Left forelimb (tissue), 1 donor: Measurements from ENCODE around the gene NRARP.
"Not testable (repeated sequence)": the region's sequence is repeated elsewhere in the genome, so short reads cannot be mapped to it uniquely, and the experiment has no call there.

ENCODE experiments used
- DNase-seq: peaks from one replicate; pipeline ENCODE4 v3.0.0-alpha.2; 2018; ENCODE audit warnings: low spot score

Gene NRARP

DNA sequence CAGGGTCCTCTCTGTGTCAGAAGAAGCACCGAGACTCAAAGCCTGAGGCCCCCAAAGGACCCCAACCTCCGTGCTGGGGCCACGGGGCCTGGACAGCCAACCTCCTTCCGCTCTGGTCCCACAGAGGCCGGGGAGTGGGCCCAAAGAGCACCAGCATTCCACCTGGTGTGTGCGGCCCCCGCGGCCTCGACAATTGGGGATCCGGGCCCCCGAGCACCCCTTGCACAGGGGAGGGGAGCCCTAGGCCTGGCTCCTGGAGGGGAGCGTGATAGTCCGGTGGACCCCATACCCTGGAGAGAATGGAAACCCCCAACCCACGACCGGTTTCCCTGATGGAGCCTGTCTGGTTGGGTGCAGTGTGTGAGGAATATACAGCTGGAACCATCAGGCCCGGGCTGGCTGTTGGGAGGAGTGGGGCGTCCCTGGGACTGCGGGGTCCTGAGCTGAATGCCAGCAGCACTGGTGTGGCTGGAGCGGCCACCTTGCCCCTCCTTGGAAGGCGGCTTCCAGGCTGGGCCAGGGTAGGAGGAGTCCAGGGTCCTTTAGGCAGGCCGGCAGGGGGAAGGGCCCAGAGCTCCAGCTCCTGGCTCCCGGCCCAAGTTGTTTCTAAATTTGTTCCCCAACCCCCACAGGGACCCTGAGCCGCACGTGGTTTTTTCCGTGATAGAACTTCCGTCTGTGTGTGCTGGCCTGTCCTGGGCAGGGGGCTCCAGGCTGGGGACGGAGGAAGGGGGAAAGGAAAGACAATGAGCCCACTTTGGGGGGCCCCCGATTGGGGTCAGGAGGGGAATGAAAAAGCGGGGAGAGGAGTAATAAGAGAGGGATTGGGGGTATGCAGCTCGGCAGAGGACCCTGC lies 25.4 kb downstream of the NRARP start:
- peak; percentile 85 for DNase-seq

DNA sequence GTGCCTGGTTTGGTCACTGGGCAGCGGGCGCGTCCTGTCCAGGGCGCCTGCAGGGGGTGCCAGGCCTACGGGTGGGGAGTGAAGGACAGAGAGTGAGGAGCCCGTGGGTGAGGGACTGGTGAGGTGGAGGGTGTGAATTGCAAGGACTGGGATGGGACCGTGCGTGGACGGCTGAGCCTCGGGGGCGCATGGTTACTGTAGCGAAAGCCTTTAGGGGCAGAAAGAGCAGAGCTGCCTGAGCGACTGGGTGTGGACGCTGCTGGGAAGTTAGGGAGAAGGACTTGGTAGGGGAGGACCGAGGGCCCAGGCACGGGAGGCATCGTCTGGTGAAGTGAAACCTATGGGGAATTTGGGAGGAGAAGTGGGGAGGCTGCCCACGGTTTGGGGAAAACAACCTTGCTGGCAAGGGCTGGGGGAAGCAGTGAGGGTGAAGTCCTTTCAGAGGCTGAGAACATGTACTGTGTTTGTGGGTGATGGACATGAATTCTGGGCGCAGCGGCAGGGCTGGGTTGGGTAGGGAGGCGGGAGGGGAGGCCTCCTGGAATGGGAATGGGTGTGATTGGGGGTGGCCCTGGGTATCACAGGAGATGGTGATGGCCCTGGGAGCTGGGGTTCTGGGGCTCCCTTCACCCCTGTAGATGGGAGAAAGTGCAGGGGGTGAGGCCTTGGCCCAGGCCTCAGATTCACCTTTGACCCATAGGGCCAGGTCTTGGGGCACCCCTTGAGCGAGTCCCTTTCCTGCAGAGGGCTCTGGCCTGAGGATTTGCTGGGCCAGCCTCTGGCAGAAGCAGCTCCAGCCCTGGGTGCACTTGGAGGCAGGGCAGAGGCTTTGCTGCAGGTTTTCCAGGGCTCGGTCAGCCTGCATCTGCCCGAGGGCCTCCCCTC lies 26.2 kb downstream of the NRARP start:
- peak; percentile 69 for DNase-seq

DNA sequence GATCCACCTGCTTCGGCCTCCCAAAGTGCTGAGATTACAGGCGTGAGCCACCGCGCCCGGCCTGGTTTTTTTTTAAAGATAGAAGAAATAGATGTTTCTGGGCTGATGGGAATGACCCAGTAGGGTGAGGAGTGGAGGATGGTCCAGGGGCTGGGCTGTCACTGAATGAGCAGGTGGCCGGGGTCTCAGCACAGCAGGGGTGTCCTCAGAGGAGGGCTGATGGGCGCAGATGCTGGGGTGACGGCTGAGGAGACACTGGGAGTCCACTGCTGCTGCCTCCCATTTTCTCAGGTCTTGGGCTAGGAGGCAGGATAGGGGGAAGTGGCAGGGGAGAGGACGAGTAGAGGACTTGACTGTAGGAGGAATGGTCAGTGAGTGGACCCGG lies 26.9 kb downstream of the NRARP start:
- no peak for DNase-seq

DNA sequence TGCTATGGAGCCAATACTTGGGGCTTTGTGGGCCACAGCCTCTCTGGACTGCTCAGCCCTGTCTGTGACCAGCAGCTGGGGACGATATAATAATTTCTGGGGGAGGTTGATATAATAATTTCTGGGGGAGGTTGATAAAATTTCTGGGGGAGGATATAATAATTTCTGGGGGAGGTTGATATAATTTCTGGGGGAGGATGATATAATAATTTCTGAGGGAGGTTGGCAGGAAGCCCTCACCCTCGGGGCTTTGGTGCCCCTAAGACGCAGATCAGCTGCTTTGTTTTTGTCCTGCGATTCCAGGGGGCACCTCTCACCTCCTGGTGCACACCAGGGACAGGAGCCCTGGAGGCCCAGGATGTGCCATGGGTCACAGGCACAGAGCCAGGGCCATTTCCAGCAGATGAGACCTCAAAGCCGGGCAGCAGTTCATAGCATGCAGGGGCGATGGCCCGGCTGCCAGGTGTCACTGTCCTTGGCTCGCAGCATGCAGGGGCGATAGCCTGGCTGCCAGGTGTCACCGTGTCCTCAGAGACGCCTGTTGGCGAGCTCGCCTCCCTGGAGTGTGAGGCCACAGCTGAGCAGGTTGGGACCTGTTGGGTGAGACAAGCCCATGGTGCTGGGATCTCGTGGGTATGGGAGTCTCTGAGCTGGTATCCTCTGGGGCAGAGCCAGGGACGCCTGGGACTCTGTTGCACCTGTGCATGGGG lies 28.3 kb downstream of the NRARP start:
- no peak for DNase-seq

DNA sequence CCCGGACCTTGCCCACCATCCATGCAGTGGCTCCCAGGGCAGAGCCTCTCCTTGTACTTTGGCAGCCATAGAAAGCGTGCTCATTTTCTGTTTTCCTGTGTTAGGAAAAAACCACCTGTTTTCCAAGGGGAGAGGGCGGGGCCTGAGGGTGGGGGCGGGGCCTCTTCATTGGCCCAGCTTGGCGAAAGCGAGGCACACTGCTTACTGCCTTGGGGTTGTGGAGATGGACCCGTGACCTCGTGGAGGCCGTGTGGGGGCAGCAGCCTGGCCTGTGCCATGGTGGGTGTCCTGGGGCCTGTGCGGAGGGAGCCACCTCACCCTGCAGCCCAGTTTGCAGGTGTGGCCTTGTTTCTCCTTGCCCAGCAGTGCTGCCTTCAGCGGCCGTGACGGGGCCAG lies 29.0 kb downstream of the NRARP start:
- no peak for DNase-seq

DNA sequence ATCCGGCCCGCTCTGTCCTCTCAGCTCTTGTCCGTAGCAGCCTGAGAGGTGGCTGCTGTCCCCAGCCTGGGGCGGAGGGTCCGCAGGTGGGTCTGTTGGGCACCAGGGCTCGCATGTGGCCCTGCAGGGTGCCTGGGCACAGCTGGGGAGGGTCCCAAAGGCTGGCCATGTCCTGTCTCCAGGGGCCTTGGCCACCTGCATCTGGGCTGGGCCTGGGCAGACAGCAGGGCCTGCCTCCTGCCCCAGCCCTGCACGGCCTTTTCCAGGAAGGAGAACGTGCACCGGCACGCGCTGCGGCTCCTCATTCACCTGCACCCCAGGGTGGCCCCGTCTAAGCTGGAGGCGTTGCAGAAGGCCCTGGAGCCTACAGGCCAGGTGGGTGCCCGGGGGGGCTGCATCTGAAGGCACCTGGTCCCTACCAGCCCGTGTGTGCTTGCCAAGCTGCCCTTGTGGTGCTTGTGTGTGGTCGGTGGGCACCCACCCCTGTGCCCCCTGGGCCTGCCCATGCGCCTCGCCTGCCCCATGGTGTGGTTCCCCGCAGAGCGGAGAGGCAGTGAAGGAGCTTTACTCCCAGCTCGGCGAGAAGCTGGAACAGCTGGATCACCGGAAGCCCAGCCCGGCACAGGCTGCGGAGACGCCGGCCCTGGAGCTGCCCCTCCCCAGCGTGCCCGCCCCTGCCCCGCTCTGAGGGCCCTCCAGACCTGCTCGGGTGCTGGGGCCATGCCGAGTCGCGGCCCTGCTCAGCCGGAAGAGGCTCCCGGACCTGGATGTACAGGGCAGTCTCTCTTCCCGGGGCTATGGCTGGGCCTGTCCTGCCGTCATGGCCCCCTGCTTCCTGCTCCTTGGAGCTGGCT lies 29.6 kb downstream of the NRARP start:
- peak; percentile 62 for DNase-seq

DNA sequence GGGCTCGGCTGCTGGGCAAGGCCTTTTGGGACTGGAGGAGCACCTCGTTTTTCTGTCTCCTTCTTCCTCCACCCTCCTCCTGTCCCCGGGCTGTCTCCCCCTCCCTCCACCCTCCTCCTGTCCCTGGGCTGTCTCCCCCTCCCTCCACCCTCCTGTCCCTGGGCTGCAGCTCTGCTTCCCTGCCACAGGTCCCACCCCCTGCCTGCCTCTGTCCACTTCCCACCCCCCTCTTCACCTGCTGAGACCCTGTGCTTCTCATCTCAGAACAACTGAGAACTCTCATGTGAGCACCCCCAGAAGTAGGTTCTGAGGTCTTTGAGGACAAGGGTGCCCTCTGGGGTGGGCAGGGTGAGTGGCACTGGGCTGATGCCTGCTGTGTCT lies 30.4 kb downstream of the NRARP start:
- DNase-seq: no peak

DNA sequence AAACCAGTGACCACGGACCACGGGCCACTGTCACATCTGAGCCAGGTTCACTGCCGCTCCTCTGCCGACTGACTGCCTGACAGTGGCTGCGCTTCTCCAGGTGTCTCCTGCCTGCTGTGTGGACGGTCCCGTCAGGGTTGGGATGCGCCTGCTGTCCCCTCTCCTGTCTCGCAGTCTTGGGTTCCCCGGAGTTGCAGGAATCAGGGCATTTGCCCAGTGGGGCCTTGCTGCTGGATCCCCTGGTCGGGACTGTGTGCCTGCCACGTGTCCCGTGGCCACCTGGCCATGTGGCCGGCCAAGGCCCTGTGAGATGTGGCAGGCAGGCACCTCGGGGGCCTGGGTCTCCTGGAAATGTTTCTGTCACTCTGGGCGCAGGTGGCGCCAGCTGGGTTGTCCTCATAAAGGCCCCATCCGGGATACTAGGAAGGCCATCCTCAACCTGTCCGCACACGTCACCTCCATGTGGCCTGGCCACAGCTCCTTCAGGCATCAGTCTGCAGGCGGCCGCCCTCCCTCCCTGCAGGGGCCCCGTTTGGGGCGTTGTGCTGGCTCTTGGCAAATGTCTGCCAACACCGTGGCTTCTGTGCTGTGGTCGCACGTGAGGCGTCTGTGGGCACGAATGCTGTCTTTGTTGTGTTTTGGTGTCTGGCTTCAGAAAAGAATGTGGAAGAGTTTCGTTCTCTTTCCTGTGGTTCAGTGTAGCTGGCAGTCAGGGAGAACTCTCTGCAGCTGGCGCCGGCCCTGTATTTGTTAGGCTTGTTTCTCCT lies 31.0 kb downstream of the NRARP start:
- no peak for DNase-seq

DNA sequence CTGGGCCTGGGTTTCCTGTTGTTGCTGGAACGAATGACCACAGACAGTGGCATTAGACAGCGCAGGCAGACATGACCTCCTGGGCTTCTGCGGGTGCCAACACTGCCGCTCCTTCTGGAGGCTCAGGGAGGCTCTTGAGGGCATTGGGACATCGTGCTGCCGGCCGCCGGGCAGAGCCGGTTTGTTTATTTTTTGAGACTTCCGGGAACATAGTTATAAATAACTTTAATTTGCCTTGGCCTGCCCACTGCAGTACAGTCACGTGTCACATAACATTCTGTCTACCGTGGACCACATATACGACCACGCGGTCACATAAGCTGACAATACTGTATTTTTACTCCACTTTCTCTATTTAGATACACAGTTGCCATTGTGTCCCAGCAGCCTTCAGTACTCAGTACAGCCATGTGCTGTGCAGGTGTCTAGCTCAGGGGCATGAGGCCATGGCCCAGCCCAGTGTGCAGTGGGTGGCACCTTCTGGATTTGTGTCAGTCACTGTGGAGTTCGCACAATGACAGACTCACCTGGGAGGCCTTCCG lies 32.8 kb downstream of the NRARP start:
- no peak for DNase-seq

DNA sequence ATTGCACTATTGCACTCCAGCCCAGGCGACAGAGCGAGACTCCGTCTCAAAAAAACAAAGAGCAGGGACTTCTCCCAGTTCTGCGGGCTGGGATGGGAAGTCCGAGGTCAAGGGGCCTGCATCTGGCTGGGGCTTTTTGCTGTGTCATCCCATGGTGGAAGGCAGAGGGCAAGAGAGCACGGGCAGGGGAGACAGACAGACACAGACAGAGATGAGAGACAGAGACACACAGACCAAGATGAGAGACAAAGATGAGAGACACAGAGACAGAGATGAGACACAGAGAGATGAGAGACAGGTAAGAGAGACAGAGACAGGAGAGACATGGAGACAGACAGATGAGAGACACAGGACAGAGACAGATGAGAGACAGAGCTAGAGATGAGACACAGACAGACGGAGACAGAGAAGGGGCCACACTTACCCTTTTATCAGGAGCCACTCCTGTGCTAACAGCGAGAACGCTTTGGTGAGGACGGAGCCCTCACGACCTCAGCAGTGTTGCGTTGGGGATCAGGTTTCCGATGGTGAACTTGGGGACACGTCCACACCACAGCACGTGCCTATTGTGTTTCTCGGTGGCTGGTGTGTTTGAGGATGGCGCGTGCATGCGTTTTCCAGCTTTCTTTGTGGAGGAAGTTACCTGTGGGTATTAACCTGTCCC lies 33.4 kb downstream of the NRARP start:
- no peak for DNase-seq

DNA sequence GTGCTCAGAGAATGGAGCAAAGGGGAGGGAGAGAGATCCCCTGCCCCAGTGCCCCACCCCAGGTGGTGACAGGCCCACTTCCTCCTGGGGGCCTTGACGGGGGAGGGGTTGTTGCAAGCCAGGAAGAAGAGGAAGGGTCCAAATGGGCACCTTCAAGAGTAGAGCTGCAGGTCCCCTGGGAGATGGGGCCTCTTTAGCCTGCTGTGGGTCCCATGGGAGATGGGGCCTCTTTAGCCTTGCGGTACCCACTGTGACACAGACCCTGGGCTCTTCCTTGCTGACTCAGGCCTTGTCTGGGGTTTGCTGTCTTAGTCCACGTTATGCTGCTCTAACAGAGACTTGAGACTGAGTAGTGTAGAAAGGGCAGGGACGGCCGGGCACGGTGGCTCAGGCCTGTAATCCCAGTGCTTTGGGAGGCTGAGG lies 34.1 kb downstream of the NRARP start:
- DNase-seq: no peak

DNA sequence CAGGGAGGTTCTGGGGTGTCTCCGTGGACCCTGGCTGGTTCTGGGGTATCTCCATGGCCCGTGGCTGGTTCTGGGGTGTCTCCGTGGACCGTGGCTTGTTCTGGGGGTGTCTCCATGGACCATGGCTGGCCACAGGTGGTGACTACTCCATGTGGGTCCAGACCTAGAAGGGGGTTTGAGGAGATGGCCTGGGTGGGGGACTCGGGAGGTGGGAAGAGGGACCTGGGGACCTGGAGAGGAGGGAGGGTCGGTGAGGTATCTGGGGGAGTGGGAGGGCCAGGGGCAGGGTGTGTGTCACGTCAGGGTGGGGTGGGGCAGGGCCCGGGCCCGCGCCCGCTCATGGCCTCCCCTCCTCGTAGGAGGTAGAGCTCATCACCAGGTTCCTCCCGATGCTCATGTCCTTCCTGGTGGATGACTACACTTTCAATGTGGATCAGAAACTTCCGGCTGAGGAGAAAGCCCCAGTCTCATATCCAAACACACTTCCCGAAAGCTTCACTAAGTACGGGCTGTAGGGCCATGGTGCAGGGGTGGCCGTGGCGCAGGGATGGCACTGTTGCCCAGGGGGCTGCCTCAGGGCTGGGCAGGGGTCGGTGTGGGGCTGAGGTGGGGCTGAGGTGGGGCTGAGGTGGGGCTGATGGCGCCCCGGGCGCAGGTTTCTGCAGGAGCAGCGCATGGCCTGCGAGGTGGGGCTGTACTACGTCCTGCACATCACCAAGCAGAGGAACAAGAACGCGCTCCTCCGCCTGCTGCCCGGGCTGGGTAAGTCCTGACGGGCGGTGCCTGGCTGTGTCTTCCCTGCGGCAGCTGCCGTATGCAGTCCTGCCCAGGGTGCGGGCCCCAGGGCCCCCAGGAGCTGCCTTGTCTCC lies 35.3 kb downstream of the NRARP start:
- DNase-seq: peak; percentile 63

DNA sequence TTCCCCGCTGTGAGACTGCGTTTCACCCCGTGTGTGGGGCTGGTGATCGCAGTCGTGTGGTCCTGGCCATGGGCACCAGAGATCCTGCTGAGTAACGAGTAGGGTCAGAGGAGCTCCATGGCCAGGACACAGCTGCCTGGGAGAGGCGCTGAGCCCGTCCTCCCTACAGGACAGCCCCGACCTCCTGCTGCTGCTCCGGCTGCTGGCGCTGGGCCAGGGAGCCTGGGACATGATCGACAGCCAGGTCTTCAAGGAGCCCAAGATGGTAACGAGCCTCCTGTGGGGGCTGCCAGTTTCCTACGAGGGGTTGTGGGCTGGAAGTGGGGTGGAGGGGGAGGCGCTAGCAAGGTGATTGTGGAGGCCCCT lies 35.9 kb downstream of the NRARP start:
- peak; percentile 63 for DNase-seq

DNA sequence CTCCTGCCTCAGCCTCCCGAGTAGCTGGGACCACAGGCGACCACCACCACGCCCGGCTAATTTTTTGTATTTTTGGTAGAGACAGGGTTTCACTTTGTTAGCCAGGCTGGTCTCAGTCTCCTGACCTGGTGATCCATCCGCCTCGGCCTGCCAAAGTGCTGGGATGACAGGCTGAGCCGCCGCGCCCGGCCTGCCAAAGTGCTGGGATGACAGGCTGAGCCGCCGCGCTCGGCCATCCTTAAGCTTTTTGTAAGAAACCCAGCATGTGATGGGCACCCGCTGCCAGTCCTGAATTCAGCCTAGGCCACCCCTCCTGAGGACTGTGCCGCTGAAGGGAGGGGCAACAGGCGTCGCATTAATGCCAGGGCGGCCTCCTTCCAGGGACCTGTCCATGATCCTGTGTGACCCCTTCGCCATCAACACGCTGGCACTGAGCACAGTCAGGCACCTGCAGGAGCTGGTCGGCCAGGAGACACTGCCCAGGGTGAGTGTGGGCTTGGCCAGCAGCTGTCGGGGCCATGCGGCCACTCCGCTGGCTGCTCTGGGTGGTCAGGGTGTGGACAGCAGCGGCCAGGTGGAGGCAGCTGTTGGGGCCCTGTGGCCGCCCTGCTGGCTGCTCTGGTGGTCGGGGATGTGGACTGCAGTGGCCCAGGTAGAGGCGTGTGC lies 36.4 kb downstream of the NRARP start:
- no peak for DNase-seq

DNA sequence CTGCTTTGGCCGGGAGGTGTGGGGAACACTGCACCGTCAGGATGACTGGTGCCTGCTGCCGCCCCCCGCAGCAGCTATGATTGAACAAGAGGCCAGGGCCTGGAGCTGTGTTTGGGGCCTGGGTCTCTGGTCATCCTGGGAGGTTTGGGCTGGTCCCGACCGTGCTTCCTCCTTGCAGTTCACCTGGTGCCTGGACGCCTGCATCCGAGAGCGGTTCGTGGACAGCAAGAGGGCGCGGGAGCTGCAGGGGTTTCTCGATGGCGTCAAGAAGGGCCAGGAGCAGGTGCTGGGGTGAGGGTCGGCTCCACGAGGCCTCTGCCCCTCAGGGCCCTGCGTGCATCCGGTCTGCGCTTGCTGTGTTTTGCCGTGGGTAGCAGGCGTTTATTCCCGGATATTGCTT lies 38.0 kb downstream of the NRARP start:
- DNase-seq: no peak

DNA sequence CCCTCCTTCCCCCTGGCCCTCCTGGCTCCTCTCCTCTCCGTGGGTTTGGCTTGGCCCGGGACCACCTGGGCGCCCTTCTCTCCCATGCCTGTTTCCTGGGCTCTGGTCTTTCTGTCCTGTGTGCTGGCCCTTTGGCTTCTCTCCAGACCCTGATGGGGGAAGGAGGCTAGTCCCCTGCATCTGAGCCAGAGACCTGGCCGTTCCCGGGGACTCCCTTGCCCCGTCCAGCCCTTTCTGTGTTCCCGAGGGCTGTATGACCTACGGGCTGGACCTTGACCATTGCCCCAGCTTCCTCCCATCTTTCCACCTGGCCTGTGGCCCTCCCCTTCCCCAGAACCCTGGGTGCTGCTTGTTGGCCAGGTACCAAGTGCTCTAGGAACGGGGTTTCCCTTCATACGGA lies 38.6 kb downstream of the NRARP start:
- DNase-seq: no peak

DNA sequence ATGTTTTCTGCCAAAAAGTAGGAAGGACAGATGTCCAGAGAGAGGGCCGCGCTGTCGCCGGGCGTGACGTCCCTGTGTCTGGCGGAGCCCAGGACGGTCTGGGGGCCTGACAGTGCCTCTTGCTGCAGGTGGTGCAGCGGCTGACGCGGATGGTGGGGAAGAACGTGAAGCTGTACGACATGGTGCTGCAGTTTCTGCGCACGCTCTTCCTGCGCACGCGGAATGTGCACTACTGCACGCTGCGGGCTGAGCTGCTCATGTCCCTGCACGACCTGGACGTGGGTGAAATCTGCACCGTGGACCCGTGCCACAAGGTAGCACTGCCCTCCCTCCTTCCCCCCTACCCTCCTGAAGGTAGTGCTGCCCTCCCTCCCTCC lies 39.2 kb downstream of the NRARP start:
- no peak for DNase-seq

DNA sequence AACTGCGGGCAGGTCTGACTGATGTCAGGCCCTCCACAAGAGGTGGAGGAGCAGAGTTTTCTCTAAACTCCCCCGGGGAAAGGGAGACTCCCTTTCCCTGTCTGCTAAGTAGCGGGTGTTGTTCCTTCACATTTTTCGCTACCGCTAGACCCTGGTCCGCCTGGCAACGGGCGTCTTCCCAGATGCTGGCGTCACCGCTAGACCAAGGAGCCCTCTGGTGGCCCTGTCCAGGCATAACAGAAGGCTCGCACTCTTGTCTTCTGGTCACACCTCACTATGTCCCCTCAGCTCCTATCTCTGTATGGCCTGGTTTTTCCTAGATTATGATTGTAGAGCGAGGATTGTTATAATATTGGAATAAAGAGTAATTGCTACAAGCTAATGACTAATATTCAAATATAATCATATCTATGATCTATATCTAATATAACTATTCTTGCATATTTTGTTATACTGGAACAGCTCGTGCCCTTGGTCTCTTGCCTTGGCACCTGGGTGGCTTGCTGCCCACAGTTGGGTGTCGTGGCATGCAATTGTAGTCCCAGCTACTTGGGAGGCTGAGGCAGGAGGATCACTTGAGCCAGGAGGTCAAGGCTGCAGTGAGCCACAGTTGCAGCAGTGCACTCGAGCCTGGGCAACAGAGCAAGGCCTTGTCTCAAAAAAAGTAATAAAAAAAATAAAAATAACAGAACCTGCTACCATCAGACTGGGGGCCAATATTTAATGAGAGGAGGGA lies 39.7 kb downstream of the NRARP start:
- DNase-seq: not testable (repeated sequence)
